Hematopoietic multipotent progenitor cell treated with erythropoietin and hydrocortisone succinate and interleukin-3 and kit ligand, for 15 days (in vitro differentiated cells): ENCODE results near the gene FNDC7.
"Not testable (repeated sequence)": the region's sequence is repeated elsewhere in the genome, so short reads cannot be mapped to it uniquely, and the experiment has no call there.

Source experiments
- DNase-seq: peaks from one replicate; pipeline ENCODE4 v3.0.0-alpha.2; 2015; ENCODE audit warnings: low spot score

The FNDC7 gene

DNA sequence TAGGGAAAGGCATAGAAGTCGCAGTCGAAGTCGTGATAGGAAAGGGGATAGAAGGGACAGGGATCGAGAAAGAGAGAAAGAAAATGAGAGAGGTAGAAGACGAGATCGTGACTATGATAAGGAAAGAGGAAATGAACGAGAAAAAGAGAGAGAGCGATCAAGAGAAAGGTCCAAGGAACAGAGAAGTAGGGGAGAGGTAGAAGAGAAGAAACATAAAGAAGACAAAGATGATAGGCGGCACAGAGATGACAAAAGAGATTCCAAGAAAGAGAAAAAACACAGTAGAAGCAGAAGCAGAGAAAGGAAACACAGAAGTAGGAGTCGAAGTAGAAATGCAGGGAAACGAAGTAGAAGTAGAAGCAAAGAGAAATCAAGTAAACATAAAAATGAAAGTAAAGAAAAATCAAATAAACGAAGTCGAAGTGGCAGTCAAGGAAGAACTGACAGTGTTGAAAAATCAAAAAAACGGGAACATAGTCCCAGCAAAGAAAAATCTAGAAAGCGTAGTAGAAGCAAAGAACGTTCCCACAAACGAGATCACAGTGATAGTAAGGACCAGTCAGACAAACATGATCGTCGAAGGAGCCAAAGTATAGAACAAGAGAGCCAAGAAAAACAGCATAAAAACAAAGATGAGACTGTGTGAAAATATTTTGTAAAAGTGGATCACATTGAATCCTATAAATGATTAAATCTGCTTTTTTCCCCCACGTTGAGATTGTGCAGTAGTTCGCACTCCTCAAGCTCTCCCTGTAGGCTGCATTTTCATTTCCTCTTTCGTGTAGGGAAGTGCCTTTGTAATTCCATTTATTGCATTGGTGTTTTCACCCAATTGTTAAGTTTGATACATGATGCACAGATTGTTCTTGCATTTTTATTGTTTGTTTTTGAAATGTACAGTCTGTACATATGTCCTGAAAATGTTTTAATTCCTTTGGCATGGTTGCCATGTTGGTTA is 13.1 kb upstream of the FNDC7 start:
- DNase-seq: no peak

DNA sequence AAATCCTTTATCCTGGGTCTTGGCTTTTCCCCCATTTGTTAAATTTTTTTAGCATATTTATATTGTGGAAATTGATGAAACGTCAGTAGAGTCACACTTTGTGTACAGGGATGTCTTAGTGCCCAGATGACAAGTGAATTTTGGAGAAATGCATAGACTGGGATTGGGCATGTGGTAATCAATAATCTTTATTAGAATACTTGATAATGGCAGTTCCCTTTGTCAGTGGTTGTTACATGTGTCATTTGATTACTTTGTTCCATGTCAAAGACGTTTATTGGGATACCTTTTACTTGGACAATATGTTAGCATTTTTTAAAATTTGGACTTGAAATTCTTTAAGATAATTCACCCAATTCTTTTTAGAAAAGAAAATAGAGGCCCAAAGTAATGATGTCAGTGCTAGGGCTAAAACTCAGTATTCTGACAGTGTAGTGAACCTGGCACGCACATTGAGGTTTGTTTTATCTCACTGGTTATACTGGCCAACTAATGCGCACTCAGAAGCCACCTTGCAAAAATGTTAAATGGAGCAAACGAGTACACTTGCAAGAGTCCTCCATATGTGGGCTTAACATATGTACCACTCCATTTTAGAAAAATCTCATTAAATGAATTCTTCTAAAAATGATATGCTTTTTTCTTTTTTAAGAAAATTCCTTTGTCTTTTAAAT is 11.4 kb upstream of the FNDC7 start:
- DNase-seq: no peak

DNA sequence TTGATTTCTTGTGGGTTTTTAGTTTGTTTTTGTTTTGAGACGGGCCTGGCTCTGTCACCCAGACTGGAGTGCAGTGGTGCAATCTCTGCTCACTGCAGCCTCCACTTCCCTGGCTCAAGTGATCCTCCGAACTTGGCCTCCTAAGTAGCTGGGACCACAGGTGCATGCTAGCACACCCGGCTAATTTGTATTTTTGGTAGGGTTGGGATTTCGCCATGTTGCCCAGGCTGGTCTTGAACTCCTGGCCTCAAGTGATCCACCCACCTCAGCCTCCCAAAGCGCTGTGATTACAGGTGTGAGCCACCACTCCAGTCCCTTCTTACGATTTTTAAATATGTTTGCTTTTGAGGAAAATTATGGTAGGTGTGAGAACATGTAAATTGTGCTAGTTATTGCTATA is 10.6 kb upstream of the FNDC7 start:
- DNase-seq: not testable (repeated sequence)

DNA sequence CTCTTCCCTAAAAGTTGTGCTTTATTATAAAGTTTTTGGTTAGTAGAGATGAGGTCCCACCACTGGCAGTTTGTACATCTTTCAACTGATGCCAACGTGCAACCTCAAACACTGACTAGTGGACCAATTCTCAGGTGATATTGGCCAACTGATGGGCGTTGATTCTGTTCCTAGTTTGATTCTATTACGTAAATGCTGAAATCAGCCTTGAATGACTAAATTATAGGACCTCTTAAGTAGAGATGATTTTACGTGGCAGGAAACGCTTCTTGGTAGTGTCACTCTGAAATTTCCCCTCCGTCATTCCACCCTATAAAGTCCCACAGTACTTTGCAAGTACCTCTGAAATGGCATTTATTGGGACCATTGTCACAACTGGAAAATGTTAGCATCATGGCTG is 8.8 kb upstream of the FNDC7 start:
- no peak for DNase-seq

DNA sequence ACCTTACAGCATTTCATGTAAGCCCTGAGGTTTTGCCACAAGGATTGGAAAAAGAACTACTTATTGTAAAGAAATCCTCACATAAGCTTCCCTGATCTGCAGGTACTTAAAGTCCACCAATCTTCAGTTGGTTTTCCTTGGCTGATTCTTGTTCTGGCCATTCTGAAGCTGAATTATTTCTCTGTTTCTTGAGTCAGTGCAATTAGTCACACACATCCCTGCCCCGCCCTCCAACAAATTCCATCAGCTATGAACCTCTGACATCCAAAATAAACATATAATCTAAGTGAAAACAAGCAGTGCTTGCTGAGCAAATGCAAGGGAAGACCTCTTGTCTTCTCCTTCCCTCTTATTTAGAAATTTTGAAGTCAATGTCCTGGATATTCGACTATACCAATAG is 8.2 kb upstream of the FNDC7 start:
- DNase-seq: no peak

DNA sequence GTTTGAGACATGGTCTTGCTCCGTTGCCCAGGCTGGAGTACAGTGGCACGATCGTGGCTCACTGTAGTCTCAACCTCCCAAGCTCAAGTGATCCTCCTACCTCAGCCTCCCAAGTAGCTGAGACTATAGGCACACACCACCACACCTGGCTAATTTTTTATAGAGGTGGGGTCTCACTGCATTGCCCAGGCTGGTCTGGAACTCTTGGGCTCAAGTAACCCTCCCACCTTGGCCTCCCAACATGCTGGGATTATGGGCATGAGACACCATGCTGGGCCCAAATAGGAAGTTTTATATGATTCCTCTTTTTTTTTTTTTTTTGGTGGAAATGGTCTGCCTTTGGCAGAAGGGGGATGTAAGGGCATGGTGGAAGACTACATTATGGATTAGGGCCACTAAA is 6.1 kb upstream of the FNDC7 start:
- DNase-seq: no peak

DNA sequence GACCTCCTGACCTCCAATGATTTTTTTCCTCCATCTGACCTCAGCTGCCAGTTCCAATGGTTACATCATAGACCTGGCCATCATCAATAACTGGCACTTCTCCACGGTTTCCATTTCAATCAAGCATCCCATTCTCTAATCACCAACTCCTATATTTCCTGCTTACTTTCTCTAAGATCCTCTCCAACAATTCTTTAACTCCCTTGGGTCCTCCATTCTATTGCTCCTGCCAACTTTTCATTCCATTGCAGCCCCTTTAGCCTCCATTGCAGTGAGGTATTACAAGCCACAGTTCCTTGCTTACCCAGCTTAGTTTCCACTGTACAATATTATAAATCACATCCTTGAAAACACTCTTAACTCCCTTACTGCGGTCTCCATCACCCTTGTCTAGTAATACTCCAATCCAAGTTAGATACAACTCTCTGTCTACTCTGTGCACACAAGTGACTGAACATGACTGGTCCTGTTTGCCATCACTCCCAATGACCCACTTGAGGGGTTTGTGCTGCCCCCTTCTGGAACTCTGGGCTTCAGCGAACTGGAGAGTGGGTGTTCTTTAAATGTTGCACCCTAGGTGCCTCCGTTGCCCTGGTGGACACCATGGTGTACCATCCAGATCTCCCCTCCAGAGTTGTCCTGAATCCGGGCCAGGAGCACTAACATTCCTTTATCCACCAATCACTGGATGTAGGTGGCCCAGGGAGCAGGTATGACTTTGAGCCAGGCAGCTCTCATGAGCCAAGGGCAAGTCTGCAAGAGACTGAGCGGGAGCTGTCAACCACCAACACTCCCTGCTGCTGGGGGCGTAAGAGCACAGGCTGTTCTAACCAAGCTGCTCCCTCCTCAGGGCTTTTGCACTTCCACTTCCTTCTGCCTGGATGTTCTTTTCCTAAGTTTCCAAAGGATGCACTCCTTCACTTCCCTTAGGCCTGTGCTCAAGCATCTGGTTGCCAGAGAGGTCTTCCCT is 3.7 kb upstream of the FNDC7 start:
- DNase-seq: peak; percentile 41

DNA sequence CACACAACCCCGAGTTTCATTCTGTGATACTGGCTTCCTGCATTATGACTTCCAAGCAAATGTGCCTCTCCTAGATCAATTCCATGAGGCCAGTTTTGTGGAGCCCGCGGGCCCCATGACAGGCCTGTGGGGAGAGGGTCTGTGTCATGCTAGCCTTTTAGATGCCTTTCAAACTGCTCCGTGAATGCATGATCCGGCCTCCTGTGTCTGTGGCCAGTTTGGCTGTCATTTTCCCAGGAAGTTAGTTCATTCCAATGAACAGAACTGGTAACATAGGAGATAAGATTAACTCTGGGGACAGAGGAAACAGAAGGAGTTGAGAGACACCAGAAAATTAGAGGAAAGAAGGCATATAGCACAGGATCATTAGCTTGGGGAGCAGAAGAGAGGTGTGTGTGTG is 3.2 kb downstream of the FNDC7 start:
- DNase-seq: no peak

DNA sequence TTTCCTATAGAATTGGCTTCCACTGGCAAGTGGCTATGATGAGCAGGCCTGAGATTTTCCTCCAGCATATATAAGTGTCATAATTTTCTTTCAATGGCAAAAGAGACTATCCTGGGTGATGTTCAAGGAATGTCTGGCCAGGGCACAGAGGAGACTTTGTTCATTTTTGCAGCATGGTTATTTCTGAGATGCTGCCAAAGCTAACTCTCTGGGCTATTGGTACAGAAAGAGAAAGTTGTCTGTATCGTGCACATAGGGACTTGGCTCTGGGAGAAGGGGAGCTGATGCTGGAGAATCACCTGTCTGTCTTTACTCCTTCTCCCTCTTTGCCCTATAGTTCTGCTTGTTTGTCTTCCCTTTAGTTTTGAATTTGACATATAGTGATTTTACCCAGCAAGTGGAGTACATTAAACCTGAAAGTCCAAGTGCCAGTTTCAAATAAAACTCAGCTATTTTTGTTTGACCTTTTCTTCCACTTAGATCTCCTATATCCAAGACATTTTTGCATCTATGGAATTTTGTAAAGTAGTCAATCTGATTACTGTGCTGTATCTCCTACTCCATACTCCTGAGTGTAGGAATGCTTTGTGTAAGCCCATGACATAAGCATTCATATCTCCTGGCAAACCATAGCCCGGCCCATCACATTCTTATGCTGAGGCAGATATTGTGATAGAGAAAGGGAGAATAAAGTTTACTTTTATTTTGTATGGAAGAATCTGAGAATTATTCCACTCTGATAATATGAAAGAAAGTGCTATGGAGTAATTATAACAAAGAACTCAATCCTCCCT is 3.9 kb downstream of the FNDC7 start:
- no peak for DNase-seq

DNA sequence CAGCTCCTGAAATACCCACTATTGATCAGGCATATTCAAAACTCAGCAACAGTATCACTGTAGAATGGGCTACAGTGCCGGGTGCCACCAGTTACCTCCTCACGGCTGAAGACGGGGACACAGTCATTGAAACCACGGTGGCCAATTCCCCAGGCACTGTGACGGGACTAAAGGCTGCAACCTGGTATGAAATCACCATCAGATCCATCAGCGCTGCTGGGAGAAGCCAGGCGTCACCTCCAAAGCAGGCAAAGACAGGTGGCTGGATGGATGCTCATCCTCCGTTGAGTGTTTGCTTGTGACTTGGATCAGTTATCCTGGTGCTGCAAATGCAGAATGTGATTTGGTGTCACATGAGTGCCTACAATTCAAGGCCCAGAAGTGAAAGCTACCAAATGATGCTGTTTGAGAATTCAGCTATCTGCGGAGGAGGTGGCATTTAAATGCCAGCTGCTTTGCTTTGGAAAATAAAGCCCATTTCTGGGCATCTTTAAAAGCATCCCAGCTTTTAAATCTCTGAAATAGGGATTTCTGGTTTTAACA is 5.1 kb downstream of the FNDC7 start:
- DNase-seq: no peak

DNA sequence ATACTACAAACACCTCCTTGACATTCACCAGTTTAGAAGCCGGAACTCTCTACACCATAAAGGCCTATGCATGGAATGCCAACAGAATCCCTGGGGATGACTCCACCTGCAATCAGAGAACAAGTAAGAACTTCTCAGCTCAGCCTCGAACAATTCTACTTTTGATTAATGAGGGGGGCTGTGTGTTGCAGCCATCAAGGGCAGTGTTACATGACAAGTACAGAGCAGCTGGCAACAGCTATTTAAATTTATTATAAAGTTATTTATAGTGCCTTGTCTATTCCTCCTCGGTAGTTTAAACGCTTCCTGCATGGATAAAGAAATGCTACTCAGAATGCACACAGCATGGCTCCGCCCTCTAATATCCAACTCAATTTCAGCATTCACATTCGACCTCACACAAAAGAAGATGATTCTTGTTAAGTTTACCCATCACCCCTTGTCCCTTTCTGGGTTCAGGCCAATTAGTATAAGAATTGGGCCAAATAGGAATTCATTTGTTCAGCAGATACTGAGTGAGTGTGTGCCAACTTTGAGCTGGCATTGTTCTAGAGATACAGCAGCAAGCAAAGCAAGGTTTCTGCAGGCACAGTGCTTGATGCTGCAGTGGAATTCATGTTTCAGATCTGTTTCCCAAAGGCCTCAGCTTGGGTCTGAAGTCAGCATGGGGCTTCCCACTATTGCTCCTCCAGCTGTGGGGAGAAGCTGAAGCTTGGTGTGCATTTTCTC is 6.4 kb downstream of the FNDC7 start:
- no peak for DNase-seq

DNA sequence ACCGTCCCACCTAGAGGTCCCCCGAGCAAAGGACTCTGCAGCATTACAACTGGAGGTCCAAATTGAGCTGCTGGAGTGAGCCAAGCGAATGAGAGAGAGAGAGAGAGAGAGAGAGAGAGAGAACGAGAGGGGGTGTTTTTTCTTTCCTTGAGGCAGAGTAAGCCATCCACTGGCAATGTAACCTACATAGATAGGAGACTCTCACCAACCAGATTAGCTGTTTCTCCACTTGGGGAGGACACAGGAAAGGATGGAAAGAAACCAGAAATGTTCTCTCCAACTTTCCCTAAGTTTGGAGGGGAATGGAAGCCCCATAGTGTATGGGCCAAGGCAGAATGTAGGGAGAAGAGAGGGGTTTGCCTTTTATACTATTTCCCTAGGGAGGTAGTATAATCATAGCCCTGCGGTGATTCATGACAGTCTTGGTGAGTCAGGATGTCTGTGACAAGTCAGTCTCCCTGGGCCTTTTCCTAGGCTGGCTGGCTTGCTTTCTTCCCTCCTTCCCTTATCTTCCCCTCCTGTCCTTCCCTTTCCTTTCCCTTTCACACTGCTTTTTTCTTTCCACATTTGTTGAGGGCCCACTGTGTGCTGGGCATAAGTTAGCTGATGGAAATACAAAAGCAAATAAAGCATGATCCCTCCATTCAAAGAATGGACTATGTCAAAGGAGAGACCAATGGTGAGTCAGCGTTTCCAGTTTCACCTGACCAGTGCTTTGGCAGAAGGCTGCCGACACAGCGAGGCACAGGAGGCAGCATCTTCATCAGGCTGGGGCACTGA is 7.1 kb downstream of the FNDC7 start:
- DNase-seq: no peak

DNA sequence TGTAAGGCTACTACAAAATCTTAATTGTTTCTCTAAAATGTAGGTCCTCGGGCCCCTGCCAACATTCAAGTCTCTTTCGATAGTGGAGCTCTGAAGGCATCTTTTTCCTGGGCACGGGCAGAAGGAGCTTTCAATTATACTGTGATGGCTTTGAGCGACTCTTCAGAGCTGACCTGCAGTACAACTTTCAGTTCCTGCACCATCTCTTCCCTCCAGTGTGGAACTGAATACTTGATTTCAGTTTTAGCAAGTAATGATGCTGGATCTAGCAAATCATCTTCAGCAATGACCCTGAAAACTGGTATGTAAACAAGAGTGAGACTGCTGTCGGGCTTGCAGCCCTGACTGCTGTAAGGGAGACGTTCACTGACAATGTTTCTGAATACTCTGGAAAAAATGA is 9.6 kb downstream of the FNDC7 start:
- DNase-seq: no peak

DNA sequence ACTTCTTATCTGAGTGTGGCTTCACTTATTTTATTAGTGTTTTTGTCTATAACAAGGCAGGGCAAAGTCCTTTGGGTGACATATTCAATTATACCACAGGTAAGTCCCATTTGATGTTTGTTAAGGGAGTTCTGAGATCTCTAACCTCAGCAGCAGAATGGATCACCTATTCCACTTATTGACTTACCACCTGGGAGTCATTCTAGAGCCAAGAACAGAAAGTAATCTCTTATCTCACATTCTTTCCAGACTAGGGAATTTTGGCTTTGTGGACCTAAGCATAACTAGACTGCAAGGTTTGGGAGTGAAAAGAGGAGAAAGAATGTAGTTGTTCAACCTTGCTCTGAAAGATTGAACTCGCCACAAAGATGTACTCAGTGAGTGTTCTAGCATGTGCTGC is 13.2 kb downstream of the FNDC7 start:
- DNase-seq: no peak

DNA sequence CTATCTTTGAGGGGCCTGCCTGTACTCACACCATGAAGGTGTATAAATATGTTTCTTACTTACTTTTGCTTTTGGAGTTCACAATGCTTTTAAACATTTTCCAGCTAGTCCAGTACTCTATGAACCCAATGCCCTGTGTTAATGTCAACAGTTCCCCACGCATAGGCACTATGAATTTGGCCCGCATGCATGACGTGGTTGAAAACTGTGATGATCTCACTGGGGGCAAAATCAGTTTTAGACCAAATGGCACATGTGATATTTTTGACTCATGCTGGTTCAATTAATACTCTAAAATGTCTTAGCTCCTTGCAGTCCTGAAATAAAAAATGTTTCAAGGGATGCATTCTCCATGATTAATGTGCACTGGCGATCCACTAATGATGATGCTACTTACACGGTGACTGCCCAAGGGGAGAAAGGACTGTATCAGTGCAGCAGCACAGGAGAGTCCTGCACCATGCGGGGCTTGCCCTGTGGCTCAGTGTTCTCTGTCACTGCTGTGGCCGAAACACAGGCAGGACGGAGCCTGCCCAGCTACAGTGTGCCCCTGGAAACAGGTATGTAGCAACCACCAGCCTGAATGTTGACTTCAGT is 15.7 kb downstream of the FNDC7 start:
- no peak for DNase-seq

DNA sequence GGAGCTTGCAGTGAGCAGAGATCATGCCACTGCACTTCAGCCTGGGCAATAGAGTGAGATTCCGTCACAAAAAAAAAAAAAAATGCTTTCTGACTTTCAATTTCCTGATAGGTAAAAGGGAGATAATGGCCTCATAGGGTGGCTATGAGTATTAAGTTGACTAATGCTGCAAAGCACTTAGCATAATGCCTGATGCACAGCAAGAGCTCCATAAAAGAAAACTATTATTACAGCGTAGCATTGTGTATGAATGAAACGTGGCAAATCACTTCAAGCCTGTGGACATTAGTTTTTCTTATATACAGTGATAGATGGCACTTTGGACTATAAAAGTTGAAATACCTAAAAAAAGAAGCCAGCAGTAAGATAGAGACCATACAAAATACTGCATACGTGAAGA is 16.8 kb downstream of the FNDC7 start:
- DNase-seq: no peak

DNA sequence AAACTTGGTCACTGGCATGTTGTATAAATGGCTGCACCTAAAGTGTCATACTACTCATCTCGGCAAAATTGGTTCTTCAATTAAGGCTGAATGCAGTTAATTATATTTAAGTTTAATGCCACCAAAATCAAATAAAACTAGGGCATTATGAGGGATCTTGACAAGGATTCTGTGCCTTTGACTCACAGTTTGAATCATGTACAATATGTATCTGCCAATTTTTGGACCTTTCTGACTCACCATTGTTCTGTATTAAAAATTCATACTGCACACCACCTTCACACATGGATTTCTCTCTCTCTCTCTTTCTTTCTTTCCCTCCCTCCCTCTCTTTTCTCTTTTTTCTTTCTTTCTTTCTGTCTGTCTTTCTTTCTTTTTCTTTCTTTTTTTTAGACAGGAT is 19.7 kb downstream of the FNDC7 start:
- no peak for DNase-seq

DNA sequence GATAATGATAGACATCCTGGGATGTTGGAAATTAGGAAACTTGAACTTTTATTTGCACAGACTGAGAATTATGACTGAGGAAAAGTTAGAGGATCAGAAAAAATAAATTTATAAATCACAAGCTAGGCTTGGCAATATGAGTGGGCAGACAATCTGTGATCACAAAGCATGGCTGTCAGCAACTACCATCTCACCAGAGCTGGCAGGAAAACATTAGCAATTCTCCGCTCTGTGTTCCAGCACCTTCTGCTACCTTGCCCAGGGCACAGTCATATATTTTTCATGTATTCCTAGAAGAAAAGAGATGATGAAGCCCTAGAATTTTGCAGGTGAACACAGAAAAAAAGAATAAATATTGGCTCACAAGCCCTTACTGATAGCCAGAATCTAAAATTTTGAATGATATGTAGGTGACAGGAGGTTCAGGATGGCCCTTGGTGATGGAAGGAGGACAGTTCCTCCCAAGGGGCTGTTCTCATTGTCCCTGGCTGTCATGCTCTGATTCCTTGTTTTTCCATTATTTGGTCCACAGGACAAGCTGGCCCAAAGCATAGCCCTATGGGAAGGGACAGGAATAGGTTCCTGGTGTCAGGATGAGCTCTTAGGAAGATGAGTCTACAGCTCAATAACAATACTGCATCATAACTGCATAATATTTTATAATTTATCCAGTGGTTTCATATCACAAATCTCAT is 21.6 kb downstream of the FNDC7 start:
- no peak for DNase-seq

DNA sequence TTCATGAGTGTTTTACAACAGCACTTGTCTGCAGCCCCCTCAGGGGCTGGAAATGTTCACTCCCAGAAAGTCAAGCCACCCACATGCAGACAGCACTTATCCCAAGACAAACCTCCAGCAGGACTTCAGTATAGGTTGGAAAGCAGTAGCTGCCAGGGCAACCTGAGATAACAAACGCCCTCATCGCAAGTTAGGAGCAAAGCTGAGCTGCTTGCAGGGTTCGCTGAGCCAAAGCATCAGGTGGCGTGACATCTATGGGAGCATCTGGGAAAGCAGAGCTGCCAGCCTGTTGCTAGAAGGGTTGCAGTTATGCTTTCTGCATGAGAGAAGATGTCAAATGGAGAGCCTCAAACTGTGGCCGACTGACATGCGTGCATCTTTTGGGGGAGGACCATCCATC is 29.5 kb downstream of the FNDC7 start:
- no peak for DNase-seq
